Large intestine (tissue), 3 donors: ENCODE data around the gene HES4. TPM values are rescaled to one million over a fixed set of nuclear protein-coding genes. Genes with fewer than 3 reads are reported as not detected.
A peak's percentile ranks its signal among the peaks of the same experiment; 100 is the strongest.
"Not testable (repeated sequence)": the region's sequence is repeated elsewhere in the genome, so short reads cannot be mapped to it uniquely, and the experiment has no call there.

ENCODE experiments used
- DNase-seq, 2 donors: peaks; one replicate each; pipeline versions ENCODE4 v3.0.0 to v3.0.0-alpha.2; 2013
- H3K27ac ChIP-seq: one replicate; pipeline ENCODE4 v1.5.1; 2013; ENCODE audit warnings: low read length
- H3K27me3 ChIP-seq: 2 replicates; pipeline ENCODE4 v1.6.1; 2013; ENCODE audit warnings: low read length; ENCODE audit not compliant: control insufficient read depth, insufficient read depth
- H3K36me3 ChIP-seq: 2 replicates; pipeline ENCODE4 v1.6.1; 2013; ENCODE audit warnings: low read length; ENCODE audit not compliant: control insufficient read depth, insufficient read depth
- H3K4me1 ChIP-seq: one replicate; pipeline ENCODE4 v1.6.1; 2013; ENCODE audit warnings: low read length; ENCODE audit not compliant: control insufficient read depth, insufficient read depth
- H3K4me3 ChIP-seq: one replicate; pipeline ENCODE4 v1.5.1; 2013; ENCODE audit warnings: low read length
- H3K9me3 ChIP-seq: one replicate; pipeline ENCODE4 v1.6.1; 2013; ENCODE audit warnings: mild to moderate bottlenecking, low read depth, low read length, moderate library complexity; ENCODE audit not compliant: control insufficient read depth
- WGBS: methylation state at CpG from one replicate; pipeline ENCODE4 v1.1.5; 2013; ENCODE audit warnings: low lambda C conversion rate; ENCODE audit not compliant: insufficient coverage; 5-methylcytosine and 5-hydroxymethylcytosine counted together
- polyA plus RNA-seq: library from polyadenylated mRNA; unstranded; fragments of 120-200 nt; gene quantifications from one replicate; pipeline ENCODE4 v1.2.1, GENCODE V29; 2013

Gene HES4
- polyA plus RNA-seq, 1 donor, result 10.7 TPM

DNA sequence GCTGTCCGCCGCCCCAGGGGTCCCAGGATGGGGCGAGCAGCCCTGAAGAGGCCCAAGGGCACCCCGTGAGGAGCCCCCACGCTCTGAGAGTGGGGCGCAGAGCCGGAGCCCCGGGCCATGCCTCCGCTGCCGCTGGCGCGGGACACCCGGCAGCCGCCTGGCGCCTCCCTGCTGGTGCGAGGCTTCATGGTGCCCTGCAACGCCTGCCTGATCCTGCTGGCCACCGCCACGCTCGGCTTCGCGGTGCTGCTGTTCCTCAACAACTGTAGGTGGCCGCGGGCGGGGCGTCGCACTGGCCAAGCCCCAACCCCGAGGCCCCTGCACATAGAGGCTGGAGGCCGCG is 34.5 kb upstream of the HES4 start:
- Histone ChIP-seq H3K4me1 (peaks cover 35% of the 10 kb centered on the region), H3K27me3 (peaks cover 19% of the 10 kb centered on the region), H3K36me3 (peaks cover 27% of the 10 kb centered on the region), H3K27ac (no peak overlapping the region), H3K9me3 (no peaks in the 10 kb centered on the region), H3K4me3 (no peak overlapping the region)
- no CpG with 5 or more reads among the region's 30 CpGs for WGBS
- no peak for DNase-seq

DNA sequence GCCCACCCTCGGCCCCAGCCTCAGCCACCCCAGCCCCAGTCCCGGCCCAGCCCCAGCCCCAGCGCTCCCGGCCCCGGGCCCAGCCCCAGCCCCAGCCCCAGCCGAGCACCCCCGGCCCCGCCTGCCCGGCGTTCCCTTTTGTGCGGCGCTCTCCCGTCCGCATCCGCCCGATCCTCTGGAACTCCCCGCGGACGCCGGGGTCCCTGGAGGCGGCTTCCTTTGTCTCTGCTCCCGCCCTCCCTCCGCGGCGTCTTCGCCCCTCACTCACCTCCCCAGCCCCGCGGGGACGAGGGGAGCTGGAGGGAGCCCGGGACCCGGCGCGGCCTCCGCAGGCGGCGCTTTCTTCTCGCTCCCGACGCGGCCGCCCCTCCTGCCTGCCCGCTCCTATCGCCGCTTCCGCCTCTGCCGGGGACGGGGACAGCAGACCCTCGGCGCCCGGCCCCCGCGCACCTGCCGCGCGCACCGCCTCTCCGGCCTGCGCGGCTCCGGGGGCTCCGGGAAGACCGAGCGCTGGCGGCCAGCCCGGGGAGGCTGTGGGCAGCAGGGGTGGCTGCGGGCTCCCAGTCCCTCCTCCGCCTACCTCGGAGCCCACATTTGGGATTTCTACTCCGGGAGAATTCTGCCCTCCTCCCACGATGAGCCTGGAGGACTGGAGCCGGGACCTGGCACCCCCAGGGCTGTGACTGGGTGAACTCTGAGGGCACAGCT is 34.0 kb upstream of the HES4 start:
- Histone ChIP-seq H3K27me3 (peaks cover 14% of the 10 kb centered on the region), H3K36me3 (peaks cover 27% of the 10 kb centered on the region), H3K27ac (no peak overlapping the region), H3K4me3 (no peak overlapping the region), H3K4me1 (peaks cover 30% of the 10 kb centered on the region), H3K9me3 (no peaks in the 10 kb centered on the region)
- no CpG with 5 or more reads among the region's 71 CpGs for WGBS
- no peak for DNase-seq

DNA sequence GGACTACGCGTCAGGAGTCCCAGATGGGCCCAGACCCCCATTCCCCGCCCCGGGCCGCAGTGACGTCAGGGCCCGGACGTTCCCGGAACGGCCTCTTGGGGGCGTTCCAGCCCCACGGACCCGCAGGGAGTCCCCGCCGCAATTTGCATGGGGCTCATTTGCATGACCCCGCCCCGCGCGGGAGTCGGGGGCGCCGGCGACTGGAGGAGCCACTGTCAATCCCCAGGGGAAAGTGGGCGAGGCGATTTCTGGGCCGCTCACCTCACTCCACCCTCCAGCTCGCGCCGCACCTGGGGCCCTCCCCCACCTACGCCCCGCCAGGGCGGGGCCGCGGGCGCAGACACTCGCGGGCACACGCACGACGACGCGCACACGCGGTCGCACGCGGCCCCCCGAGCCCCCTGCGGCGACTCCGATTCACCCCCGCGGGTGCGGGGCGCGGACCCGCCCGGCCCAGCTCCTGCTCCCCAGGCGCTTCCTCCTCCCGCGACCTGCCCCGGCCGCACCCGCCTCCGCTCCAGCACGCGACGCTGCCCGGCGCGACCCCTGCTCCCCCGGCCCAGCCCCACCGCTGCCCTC is 33.2 kb upstream of the HES4 start:
- Histone ChIP-seq H3K27me3 (peaks cover 12% of the 10 kb centered on the region), H3K4me3 (peak overlapping the region; percentile 40), H3K4me1 (peaks cover 29% of the 10 kb centered on the region), H3K36me3 (peaks cover 23% of the 10 kb centered on the region), H3K27ac (no peak overlapping the region), H3K9me3 (no peaks in the 10 kb centered on the region)
- peak; percentile 89 to 93 for DNase-seq
- no CpG with 5 or more reads among the region's 73 CpGs for WGBS

DNA sequence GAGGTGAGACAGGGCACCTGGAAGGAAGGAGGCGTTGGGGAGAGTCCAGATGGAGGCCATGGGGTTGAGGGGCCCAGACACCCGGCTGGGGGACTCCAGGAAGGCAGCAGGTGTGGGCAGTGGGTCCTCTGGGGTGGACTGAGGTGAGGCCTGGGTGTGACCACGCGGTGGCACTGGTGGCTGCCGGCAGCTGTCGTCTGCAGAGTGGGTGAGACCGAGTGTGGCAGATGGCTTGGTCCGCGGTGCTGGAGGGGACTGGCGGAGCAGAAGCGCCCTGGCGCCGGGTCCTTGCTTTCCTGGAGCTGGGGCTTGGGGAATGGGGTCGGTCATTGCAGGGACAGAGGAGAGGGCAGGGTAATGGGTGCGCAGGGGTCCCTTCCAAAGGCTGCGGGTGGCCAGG is 32.5 kb upstream of the HES4 start:
- WGBS, result no CpG with 5 or more reads among the region's 16 CpGs
- H3K27ac ChIP-seq, result peak overlapping the region; percentile 77

DNA sequence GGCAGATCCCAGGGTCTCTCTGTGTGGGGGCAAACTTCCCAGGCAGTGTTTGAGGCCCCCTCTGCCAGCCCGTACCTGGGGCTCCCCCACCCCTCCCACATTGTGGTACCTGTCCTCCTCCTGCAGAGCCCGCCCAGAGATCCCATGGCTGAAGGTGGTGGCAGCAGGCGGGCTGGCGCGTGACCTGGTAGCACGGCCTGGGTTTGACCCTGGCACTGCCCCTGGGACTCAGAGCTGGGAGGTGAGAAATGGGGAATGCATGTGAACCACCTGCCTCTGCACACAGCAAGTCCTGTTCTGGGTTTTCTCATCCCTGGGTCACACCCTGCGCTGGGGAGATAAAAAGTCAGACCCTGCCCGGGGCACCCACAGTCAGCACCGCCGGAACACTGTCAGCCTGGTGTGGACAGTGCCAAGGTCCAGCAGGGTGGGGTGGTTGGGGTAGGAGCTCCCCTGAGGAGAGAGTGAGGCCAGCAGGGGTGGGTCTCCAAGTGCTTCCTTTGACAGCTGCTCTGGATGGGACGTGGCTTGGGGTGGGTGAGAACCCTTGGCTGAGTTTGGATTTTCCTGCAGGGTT is 31.9 kb upstream of the HES4 start:
- H3K36me3 ChIP-seq, result peaks cover 28% of the 10 kb centered on the region
- no peaks in the 10 kb centered on the region for H3K9me3 ChIP-seq
- H3K27ac ChIP-seq, result peak overlapping the region; percentile 77
- peak; percentile 85 to 90 for DNase-seq
- H3K4me1 ChIP-seq, result peaks cover 23% of the 10 kb centered on the region
- peaks cover 12% of the 10 kb centered on the region for H3K27me3 ChIP-seq
- no peak overlapping the region for H3K4me3 ChIP-seq
- no CpG with 5 or more reads among the region's 11 CpGs for WGBS

More for the DNA sequence above, 32.5 kb upstream of the HES4 start:
- Histone ChIP-seq H3K4me1 (peaks cover 24% of the 10 kb centered on the region), H3K9me3 (no peaks in the 10 kb centered on the region), H3K36me3 (peaks cover 28% of the 10 kb centered on the region), H3K27me3 (peaks cover 12% of the 10 kb centered on the region), H3K4me3 (peak overlapping the region; percentile 40)
- peak in 1 of 2 donors; percentile 57 for DNase-seq

DNA sequence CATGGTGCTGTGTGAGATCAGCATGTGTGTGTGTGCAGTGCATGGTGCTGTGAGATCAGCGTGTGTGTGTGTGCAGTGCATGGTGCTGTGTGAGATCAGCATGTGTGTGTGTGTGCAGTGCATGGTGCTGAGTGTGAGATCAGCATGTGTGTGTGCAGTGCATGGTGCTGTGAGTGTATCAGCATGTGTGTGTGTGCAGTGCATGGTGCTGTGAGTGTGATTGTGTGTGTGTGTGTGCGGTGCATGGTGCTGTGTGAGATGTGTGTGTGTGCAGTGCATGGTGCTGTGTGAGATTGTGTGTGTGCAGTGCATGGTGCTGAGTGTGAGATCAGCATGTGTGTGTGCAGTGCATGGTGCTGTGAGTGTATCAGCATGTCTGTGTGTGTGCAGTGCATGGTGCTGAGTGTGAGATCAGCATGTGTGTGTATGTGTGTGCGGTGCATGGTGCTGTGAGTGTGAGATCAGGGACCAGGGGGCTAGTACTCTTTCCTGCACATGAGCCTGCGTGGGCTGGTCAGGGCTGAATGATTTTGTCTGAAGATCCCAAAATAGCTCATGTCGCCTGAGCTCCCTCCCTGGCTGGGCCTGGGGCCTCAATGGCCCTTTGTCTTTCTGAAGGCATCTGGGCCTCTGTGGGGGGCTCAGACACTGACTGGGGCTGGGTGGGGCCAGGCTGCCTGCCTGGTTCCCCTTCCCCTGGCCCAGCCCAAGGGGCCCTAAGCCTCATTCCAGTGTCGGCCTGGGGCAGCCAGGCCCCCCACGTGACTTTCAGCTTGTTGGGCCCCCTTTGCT is 31.2 kb upstream of the HES4 start:
- Histone ChIP-seq H3K4me1 (peaks cover 23% of the 10 kb centered on the region), H3K36me3 (peaks cover 28% of the 10 kb centered on the region), H3K27ac (peak overlapping the region; percentile 77), H3K27me3 (peaks cover 12% of the 10 kb centered on the region)
- no CpG with 5 or more reads among the region's 7 CpGs for WGBS
- H3K9me3 ChIP-seq, H3K4me3 ChIP-seq, DNase-seq: not testable (repeated sequence)

DNA sequence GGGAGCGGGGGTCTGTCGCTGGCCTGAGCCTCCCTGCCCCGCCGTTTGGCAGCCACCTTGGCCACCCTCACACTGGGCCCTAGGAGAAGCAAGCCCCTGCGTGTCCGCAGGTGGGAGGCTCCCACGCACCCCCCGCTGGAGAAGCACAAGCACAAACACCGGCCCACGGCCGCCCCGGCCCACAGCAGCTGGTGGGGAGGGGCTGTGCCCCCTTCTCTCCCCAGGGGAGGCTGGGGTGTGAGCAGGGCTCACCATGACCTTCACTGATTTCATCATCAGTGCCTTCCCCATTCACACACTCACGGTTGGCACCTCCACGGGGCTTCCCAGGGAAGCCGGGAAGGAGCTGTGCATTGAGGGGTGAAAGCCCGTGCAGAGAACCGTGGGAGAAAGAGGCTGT is 27.9 kb upstream of the HES4 start:
- no peak for DNase-seq
- Histone ChIP-seq H3K4me3 (no peak overlapping the region), H3K4me1 (peaks cover 43% of the 10 kb centered on the region), H3K27ac (no peak overlapping the region), H3K27me3 (peaks cover 2% of the 10 kb centered on the region), H3K9me3 (no peaks in the 10 kb centered on the region), H3K36me3 (peaks cover 35% of the 10 kb centered on the region)
- WGBS, result no CpG with 5 or more reads among the region's 17 CpGs

DNA sequence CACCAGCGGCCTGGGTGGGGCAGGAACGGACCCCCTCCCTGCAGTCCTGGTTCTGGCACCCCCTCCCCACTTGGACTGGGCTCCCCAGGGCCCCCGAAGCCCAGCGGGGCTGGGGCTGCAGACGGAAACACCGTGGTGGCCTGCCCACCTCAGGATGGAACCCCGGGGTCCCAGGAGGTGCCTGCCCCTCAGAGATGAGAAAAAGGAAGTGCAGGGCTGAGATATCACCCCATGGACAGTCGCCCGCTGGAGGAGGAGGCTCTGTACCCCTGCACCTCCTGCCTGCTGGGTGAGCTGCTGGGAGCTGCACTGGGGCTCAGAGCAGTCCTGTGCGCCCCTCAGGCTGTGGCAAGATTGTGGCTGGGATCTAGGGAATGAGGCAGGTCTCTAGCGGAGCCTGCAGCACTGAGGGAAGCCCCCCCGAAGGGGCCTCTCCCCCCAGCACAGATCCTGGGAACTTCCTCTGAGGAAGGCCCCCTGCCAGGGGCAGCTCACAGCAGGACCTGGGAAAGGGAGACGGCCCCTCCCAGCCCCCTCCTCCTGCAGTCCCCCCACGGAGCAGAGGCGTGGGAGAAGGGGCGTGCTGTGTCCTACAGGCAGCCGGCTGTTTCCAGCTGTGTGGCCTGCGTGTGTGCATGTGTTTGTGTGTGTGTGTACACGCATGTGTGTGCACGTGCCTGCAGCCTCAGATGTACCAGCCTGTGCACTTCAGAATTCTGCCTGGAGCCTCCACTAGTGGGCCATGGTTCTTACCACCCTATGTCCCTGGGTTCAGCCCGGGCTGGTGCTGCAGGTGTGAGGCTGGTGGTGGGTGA is 26.9 kb upstream of the HES4 start:
- no peaks in the 10 kb centered on the region for H3K9me3 ChIP-seq
- no peak overlapping the region for H3K4me3 ChIP-seq
- no peak overlapping the region for H3K27ac ChIP-seq
- DNase-seq, result no peak
- H3K36me3 ChIP-seq, result peaks cover 42% of the 10 kb centered on the region
- no peaks in the 10 kb centered on the region for H3K27me3 ChIP-seq
- WGBS, result no CpG with 5 or more reads among the region's 21 CpGs
- H3K4me1 ChIP-seq, result peaks cover 43% of the 10 kb centered on the region

DNA sequence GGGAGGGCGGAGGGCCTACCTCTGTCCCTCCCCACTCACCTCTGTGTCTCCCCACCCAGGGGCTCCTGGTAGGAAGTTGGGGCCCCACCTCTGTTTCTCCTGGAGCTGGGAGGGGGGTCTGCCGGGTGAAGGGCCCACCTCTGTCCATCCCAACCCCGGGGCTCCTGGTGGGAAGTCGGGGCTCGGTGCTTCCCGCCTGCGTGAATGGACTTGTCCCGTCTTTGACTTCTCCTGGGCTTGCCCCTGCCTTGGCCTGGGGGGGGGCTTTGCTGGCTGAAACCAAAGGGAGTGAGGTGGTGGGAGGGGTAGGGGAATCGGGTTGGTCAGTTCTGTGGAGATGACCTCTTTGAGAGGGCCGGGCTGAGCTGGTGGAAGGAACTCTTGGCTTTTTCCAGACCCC is 25.8 kb upstream of the HES4 start:
- Histone ChIP-seq H3K4me3 (no peak overlapping the region), H3K36me3 (peaks cover 42% of the 10 kb centered on the region), H3K27me3 (no peaks in the 10 kb centered on the region), H3K9me3 (no peaks in the 10 kb centered on the region), H3K4me1 (peaks cover 43% of the 10 kb centered on the region), H3K27ac (no peak overlapping the region)
- WGBS, result no CpG with 5 or more reads among the region's 10 CpGs
- DNase-seq, result no peak
